SK-N-SH (cell line): Measurements from ENCODE around the gene NOTCH1. TPM values are rescaled to one million over a fixed set of nuclear protein-coding genes. Genes with fewer than 3 reads are reported as not detected.

Experiments
- CTCF ChIA-PET: fragments of 300-600, 350-600 bp; formaldehyde crosslinking; extraction: SDS; loops from one replicate; lab custom pipeline; 2021; lab: Yijun Ruan, JAX
- POLR2A ChIA-PET: fragments of 350-600 bp; sonication (Branson Sonifier 250); formaldehyde crosslinking; extraction: SDS; loops from one replicate; lab custom pipeline; 2020; ENCODE audit warnings: antibody characterized with exemption, inconsistent platforms; lab: Yijun Ruan, JAX
- DNase-seq: peaks from one replicate; pipeline ENCODE4 v3.0.0; 2012
- H2AFZ ChIP-seq: fragments of 200-600 bp; sonication (generic); 2 replicates; pipeline ENCODE4 v1.8.1; 2016; ENCODE audit warnings: antibody characterized with exemption, mild to moderate bottlenecking, low read depth
- H3F3A ChIP-seq: fragments of 200-600 bp; sonication (generic); replicated peaks from 2 replicates; pipeline ENCODE3; 2016; ENCODE audit warnings: antibody characterized with exemption, mild to moderate bottlenecking; ENCODE audit not compliant: insufficient read depth
- H3K27ac ChIP-seq, 2 experiments: fragments of 200-500 bp in 1 of 2; fragments of 200-600 bp in 1 of 2; sonication (Bioruptor generic) in 1 of 2; sonication (generic), shearing (Covaris generic) in 1 of 2; 2 replicates each; pipeline versions ENCODE4 v1.5.1 to v1.6.1; 2014 to 2016; ENCODE audit warnings: low read depth in 2 of 2, inconsistent platforms in 1 of 2, low read length in 1 of 2, mild to moderate bottlenecking in 1 of 2, mixed read lengths in 1 of 2
- H3K27me3 ChIP-seq: fragments of 200-600 bp; sonication (generic), shearing (Covaris generic); 2 replicates; pipeline ENCODE4 v1.6.1; 2016; ENCODE audit warnings: mixed run types; ENCODE audit not compliant: insufficient read depth
- H3K36me3 ChIP-seq, 2 experiments: fragments of 200-500 bp in 1 of 2; fragments of 200-600 bp in 1 of 2; sonication (Bioruptor generic) in 1 of 2; sonication (generic) in 1 of 2; replicated peaks in 1 of 2; 2 replicates each; pipeline versions ENCODE3 to v1.5.1; 2014 to 2016; ENCODE audit warnings: low read length in 1 of 2, mild to moderate bottlenecking in 1 of 2; ENCODE audit not compliant: insufficient read depth in 2 of 2, control insufficient read depth in 1 of 2
- H3K4me1 ChIP-seq, 2 experiments: fragments of 200-500 bp in 1 of 2; fragments of 200-600 bp in 1 of 2; sonication (Bioruptor generic) in 1 of 2; sonication (generic), shearing (Covaris generic) in 1 of 2; 2 replicates each; pipeline versions ENCODE4 v1.5.1 to v1.6.1; 2014 to 2016; ENCODE audit warnings: low read depth in 1 of 2, low read length in 1 of 2, mixed run types in 1 of 2; ENCODE audit not compliant: insufficient read depth in 2 of 2, control insufficient read depth in 1 of 2
- H3K4me2 ChIP-seq: fragments of 200-600 bp; sonication (generic), shearing (Covaris generic); 2 replicates; pipeline ENCODE4 v1.6.1; 2017; ENCODE audit warnings: mixed run types
- H3K4me3 ChIP-seq, 2 experiments: fragments of 200-500 bp in 1 of 2; fragments of 200-600 bp in 1 of 2; sonication (Bioruptor generic) in 1 of 2; sonication (generic), shearing (Covaris generic) in 1 of 2; 2 replicates each; pipeline versions ENCODE4 v1.5.1 to v1.8.1; 2014 to 2016; ENCODE audit warnings: low read depth in 2 of 2, inconsistent platforms in 1 of 2, low read length in 1 of 2, mild to moderate bottlenecking in 1 of 2, mixed read lengths in 1 of 2, moderate library complexity in 1 of 2
- H3K79me2 ChIP-seq: fragments of 200-600 bp; sonication (generic); 2 replicates; pipeline ENCODE4 v1.8.1; 2017; ENCODE audit warnings: mild to moderate bottlenecking; ENCODE audit not compliant: insufficient read depth
- H3K9ac ChIP-seq: fragments of 200-600 bp; sonication (generic); 2 replicates; pipeline ENCODE4 v1.6.1; 2017; ENCODE audit warnings: mixed run types
- H3K9me2 ChIP-seq: fragments of 200-600 bp; sonication (generic); 2 replicates; pipeline ENCODE4 v1.6.1; 2017; ENCODE audit warnings: mixed run types
- H3K9me3 ChIP-seq: fragments of 200-600 bp; sonication (generic); 2 replicates; pipeline ENCODE4 v1.6.1; 2017; ENCODE audit warnings: mixed run types, mild to moderate bottlenecking, moderate library complexity
- H4K20me1 ChIP-seq: fragments of 200-600 bp; sonication (generic); 2 replicates; pipeline ENCODE4 v1.6.1; 2017; ENCODE audit warnings: mild to moderate bottlenecking, mixed run types; ENCODE audit not compliant: insufficient read depth
- CTCF ChIP-seq: fragments of 200-600 bp; sonication (generic); IDR thresholded peaks from 2 replicates; pipeline ENCODE4 v1.6.1; 2017; ENCODE audit warnings: antibody characterized with exemption, mild to moderate bottlenecking, moderate library complexity
- EP300 ChIP-seq, 2 experiments: IDR thresholded peaks; 2 replicates each; pipeline versions ENCODE4 v1.4.0 to v1.6.1; 2012; ENCODE audit warnings: borderline replicate concordance in 1 of 2, low read depth in 1 of 2, low read length in 1 of 2
- EZH2phosphoT487 ChIP-seq: fragments of 200-600 bp; sonication (generic); IDR thresholded peaks from 2 replicates; pipeline ENCODE4 v1.6.1; 2017; ENCODE audit warnings: low read depth, mixed run types, mild to moderate bottlenecking, antibody characterized with exemption, moderate library complexity, borderline replicate concordance
- FOSL2 ChIP-seq: IDR thresholded peaks from 2 replicates; pipeline ENCODE4 v1.4.0; 2012; ENCODE audit warnings: low read depth, mild to moderate bottlenecking, moderate library complexity, borderline replicate concordance
- GATA2 ChIP-seq: sonication (generic); formaldehyde crosslinking; IDR thresholded peaks from 2 replicates; pipeline ENCODE4 v1.5.0; 2020; ENCODE audit warnings: mild to moderate bottlenecking, missing genetic modification reagents
- IRF3 ChIP-seq: fragments of 150-350 bp; IDR thresholded peaks from 2 replicates; pipeline ENCODE4 v1.6.1; 2016; ENCODE audit warnings: mild to moderate bottlenecking, low read depth, low read length
- JUND ChIP-seq: IDR thresholded peaks from 2 replicates; pipeline ENCODE4 v1.4.0; 2012
- NFIC ChIP-seq: IDR thresholded peaks from 2 replicates; pipeline ENCODE4 v1.4.0; 2012; ENCODE audit warnings: borderline replicate concordance
- PBX3 ChIP-seq: IDR thresholded peaks from 2 replicates; pipeline ENCODE4; 2012
- POLR2AphosphoS5 ChIP-seq: IDR thresholded peaks from 2 replicates; pipeline ENCODE4 v1.6.1; 2012; ENCODE audit warnings: low read depth, low read length
- RCOR1 ChIP-seq: fragments of 150-350 bp; IDR thresholded peaks from 2 replicates; pipeline ENCODE4 v1.6.1; 2017; ENCODE audit warnings: antibody characterized with exemption, low read length
- RXRA ChIP-seq: IDR thresholded peaks from 2 replicates; pipeline ENCODE4 v1.4.0; 2012; ENCODE audit warnings: low read depth, mild to moderate bottlenecking, borderline replicate concordance
- SIN3A ChIP-seq: IDR thresholded peaks from 2 replicates; pipeline ENCODE4 v1.6.1; 2012; ENCODE audit warnings: low read depth, mild to moderate bottlenecking, low read length, moderate library complexity, borderline replicate concordance
- TAF1 ChIP-seq: IDR thresholded peaks from 2 replicates; pipeline ENCODE4 v1.6.1; 2012; ENCODE audit warnings: low read depth, mild to moderate bottlenecking, low read length, moderate library complexity, borderline replicate concordance
- TEAD4 ChIP-seq: IDR thresholded peaks from 2 replicates; pipeline ENCODE4 v1.4.0; 2012; ENCODE audit warnings: mild to moderate bottlenecking, borderline replicate concordance; ENCODE audit not compliant: insufficient read depth
- USF2 ChIP-seq: fragments of 150-350 bp; IDR thresholded peaks from 2 replicates; pipeline ENCODE4 v1.6.1; 2017; ENCODE audit warnings: antibody characterized with exemption, low read length, low read depth, borderline replicate concordance
- WGBS: methylation state at CpG from one replicate; pipeline ENCODE4 v1.1.6; 2017; ENCODE audit warnings: low lambda C conversion rate; 5-methylcytosine and 5-hydroxymethylcytosine counted together
- polyA plus RNA-seq, 3 experiments: library from polyadenylated mRNA; depleted of rRNA; stranded (reverse); fragments of >200 nt; gene quantifications; 2 replicates each; pipeline ENCODE4 v1.2.3, GENCODE V29; 2012

The NOTCH1 gene
- polyA plus RNA-seq, 1 of the 3 experiments (the other 2 are of a cell fraction) = 6.6 TPM

- H3K4me3 ChIP-seq = no peak overlapping the region
- H2AFZ ChIP-seq = no peak overlapping the region
- CTCF ChIA-PET = interaction anchor here (1.3 kb wide), 2 partner anchors 13 to 15 kb away, joined by 3 to 4 read pairs; no protein-coding TSS in a partner anchor
- no peak for TF ChIP-seq EP300 (IDR thresholded peaks at IDR 0.05; ENCODE audit: borderline replicate concordance in 1 of 2, low read depth in 1 of 2, low read length in 1 of 2)
- TF ChIP-seq JUND = no peak
- TF ChIP-seq USF2 = no peak
- TF ChIP-seq CTCF = no peak
- TF ChIP-seq PBX3 = no peak
- TF ChIP-seq SIN3A = no peak
- TF ChIP-seq RCOR1 = no peak
- TF ChIP-seq GATA2 (CRISPR knock-in tag) = no peak
- no peak for TF ChIP-seq NFIC
- TF ChIP-seq FOSL2 = no peak
- TF ChIP-seq RXRA = no peak
- TF ChIP-seq TAF1 = no peak
- TF ChIP-seq IRF3 = no peak
- no peak for TF ChIP-seq EZH2phosphoT487
- no peak for TF ChIP-seq TEAD4
- TF ChIP-seq POLR2AphosphoS5 = no peak
- TF ChIP-seq, all 33 proteins: peak for 0
- Histone ChIP-seq H3K4me1 (no peaks in the 10 kb centered on the region), H3K27ac (no peak overlapping the region), H3K79me2 (peaks cover 99% of the 10 kb centered on the region), H3K9me2 (no peaks in the 10 kb centered on the region), H4K20me1 (peaks cover 99% of the 10 kb centered on the region), H3K4me2 (no peak overlapping the region), H3K9me3 (no peaks in the 10 kb centered on the region), H3F3A (no peaks in the 10 kb centered on the region), H3K27me3 (no peaks in the 10 kb centered on the region), H3K9ac (no peak overlapping the region), H3K36me3 (peaks cover 51 to 88% of the 10 kb centered on the region in 2 experiments)
- DNase-seq = no peak
- POLR2A ChIA-PET = interaction anchor here (0.8 kb wide), 1 partner anchor 11 kb away, joined by 3 read pairs; no protein-coding TSS in a partner anchor
- WGBS = 94% methylated on average over 9 of the region's 14 CpGs
Measured at GRCh38 chr9:136473354-136473721, 72.5 kb downstream of the NOTCH1 start.
